ENCODE measurements around the gene RNF145.
"Not testable (repeated sequence)": the region's sequence is repeated elsewhere in the genome, so short reads cannot be mapped to it uniquely, and the experiment has no call there.

Gene RNF145

GRCh38 chr5:159230657-159231056 is 21.3 kb upstream of the RNF145 start:
- no peak overlapping the region for H3K27ac ChIP-seq
- no peak for TF ChIP-seq CTCF (IDR thresholded peaks at IDR 0.05)
- TF ChIP-seq ZFX (IDR thresholded peaks at IDR 0.05; ENCODE audit: borderline replicate concordance), result no peak

- H3K27ac ChIP-seq, result not testable (repeated sequence)
Measured at GRCh38 chr5:159228097-159228496, 18.7 kb upstream of the RNF145 start.

- TF ChIP-seq ZFX (IDR thresholded peaks at IDR 0.05; ENCODE audit: borderline replicate concordance) (no peak), CTCF (IDR thresholded peaks at IDR 0.05) (no peak)
- no peak overlapping the region for H3K27ac ChIP-seq
Measured at GRCh38 chr5:159227452-159227851, 18.1 kb upstream of the RNF145 start.

- TF ChIP-seq CTCF (IDR thresholded peaks at IDR 0.05), result no peak
- no peak for TF ChIP-seq ZFX (IDR thresholded peaks at IDR 0.05; ENCODE audit: borderline replicate concordance)
- H3K27ac ChIP-seq, result no peak overlapping the region
Measured at GRCh38 chr5:159226451-159226850, 17.1 kb upstream of the RNF145 start.

GRCh38 chr5:159224471-159224870 is 15.1 kb upstream of the RNF145 start:
- H3K27ac ChIP-seq, result no peak overlapping the region
- no peak for TF ChIP-seq CTCF (IDR thresholded peaks at IDR 0.05)
- no peak for TF ChIP-seq ZFX (IDR thresholded peaks at IDR 0.05; ENCODE audit: borderline replicate concordance)

GRCh38 chr5:159223469-159223868 is 14.1 kb upstream of the RNF145 start:
- TF ChIP-seq CTCF (IDR thresholded peaks at IDR 0.05), result no peak
- no peak for TF ChIP-seq ZFX (IDR thresholded peaks at IDR 0.05; ENCODE audit: borderline replicate concordance)
- no peak overlapping the region for H3K27ac ChIP-seq

- TF ChIP-seq CTCF (IDR thresholded peaks at IDR 0.05) (no peak), ZFX (IDR thresholded peaks at IDR 0.05; ENCODE audit: borderline replicate concordance) (no peak)
- no peak overlapping the region for H3K27ac ChIP-seq
Measured at GRCh38 chr5:159220206-159220605, 10.9 kb upstream of the RNF145 start.

- TF ChIP-seq CTCF (IDR thresholded peaks at IDR 0.05) (no peak), ZFX (IDR thresholded peaks at IDR 0.05; ENCODE audit: borderline replicate concordance) (no peak)
Measured at GRCh38 chr5:159218595-159219023, 9.3 kb upstream of the RNF145 start.

More at GRCh38 chr5:159218595-159219023, 9.3 kb upstream of the RNF145 start:
- H3K27ac ChIP-seq, result no peak overlapping the region
